Measurements from ENCODE around the gene RIN3. TPM values are rescaled to one million over a fixed set of nuclear protein-coding genes. Genes with fewer than 3 reads are reported as not detected.

Gene RIN3
- total and polyA plus RNA-seq, 12 donors: 3.9 to 63.2 (median 30.3) TPM

GRCh38 chr14:92589213-92589852, 75.8 kb downstream of the RIN3 start:
- WGBS, 4 donors: 89 to 91% (median 90%) methylated on average over 5 of the region's 5 CpGs
- Histone ChIP-seq H3K9me3 (replicated peaks in 1 of 3) (no peaks in the 10 kb centered on the region), H3K4me3 (no peak overlapping the region), H3K27me3 (no peaks in the 10 kb centered on the region), H3K36me3 (replicated peaks in 1 of 2) (no peaks in the 10 kb centered on the region), H3K4me1 (replicated peaks in 1 of 2) (peaks cover 18 to 22% of the 10 kb centered on the region in 2 donors), H3K27ac (no peak overlapping the region)
- TF ChIP-seq CTCF (IDR thresholded peaks at IDR 0.05) (peak in 1 of 6 experiments; percentile 16), POLR2A (IDR thresholded peaks at IDR 0.05) (no peak)
- DNase-seq: no peak
- intact Hi-C loops (cut with DNase I): no loop called here

- intact Hi-C loops (cut with DNase I): no loop called here
- WGBS, 4 donors: 84 to 100% (median 92%) methylated on average over 2 of the region's 2 CpGs
- TF ChIP-seq CTCF (IDR thresholded peaks at IDR 0.05) (no peak), POLR2A (IDR thresholded peaks at IDR 0.05) (no peak)
- H3K27me3 ChIP-seq: no peaks in the 10 kb centered on the region
- no peaks in the 10 kb centered on the region for H3K36me3 ChIP-seq (replicated peaks in 1 of 2)
- no peaks in the 10 kb centered on the region for H3K9me3 ChIP-seq (replicated peaks in 1 of 3)
- no peak overlapping the region for H3K4me3 ChIP-seq
- DNase-seq: no peak
- no peak overlapping the region for H3K27ac ChIP-seq
- peaks cover 18 to 21% of the 10 kb centered on the region in 2 donors for H3K4me1 ChIP-seq (replicated peaks in 1 of 2)
Observed at GRCh38 chr14:92590176-92590575, 76.6 kb downstream of the RIN3 start.

GRCh38 chr14:92590941-92591340, 77.4 kb downstream of the RIN3 start:
- TF ChIP-seq POLR2A (IDR thresholded peaks at IDR 0.05): no peak
- no peak for TF ChIP-seq CTCF (IDR thresholded peaks at IDR 0.05)
- intact Hi-C loops (cut with DNase I): no loop called here
- Histone ChIP-seq H3K27ac (no peak overlapping the region), H3K4me1 (replicated peaks in 1 of 2) (peaks cover 10 to 14% of the 10 kb centered on the region in 2 donors), H3K9me3 (replicated peaks in 1 of 3) (no peaks in the 10 kb centered on the region), H3K27me3 (no peaks in the 10 kb centered on the region), H3K4me3 (no peak overlapping the region), H3K36me3 (replicated peaks in 1 of 2) (no peaks in the 10 kb centered on the region)
- WGBS, 4 donors: 1 to 49% (median 46%) methylated on average over 2 of the region's 2 CpGs
- DNase-seq: no peak

- Histone ChIP-seq H3K36me3 (replicated peaks in 1 of 2) (no peaks in the 10 kb centered on the region), H3K9me3 (replicated peaks in 1 of 3) (no peaks in the 10 kb centered on the region), H3K4me3 (no peak overlapping the region), H3K4me1 (replicated peaks in 1 of 2) (peaks cover 6 to 10% of the 10 kb centered on the region in 2 donors), H3K27ac (no peak overlapping the region), H3K27me3 (no peaks in the 10 kb centered on the region)
- intact Hi-C loops (cut with DNase I): no loop called here
- DNase-seq: no peak
- TF ChIP-seq CTCF (IDR thresholded peaks at IDR 0.05) (no peak), POLR2A (IDR thresholded peaks at IDR 0.05) (no peak)
Observed at GRCh38 chr14:92591346-92591745, 77.8 kb downstream of the RIN3 start.

Measured in adrenal gland (tissue), 12 donors.